BE2C (cell line): ENCODE data around the gene PRKD3.
"Not testable (repeated sequence)": the region's sequence is repeated elsewhere in the genome, so short reads cannot be mapped to it uniquely, and the experiment has no call there.

Experiments
- DNase-seq: peaks from one replicate; pipeline ENCODE4 v3.0.0-alpha.2; 2020
- H3K27me3 ChIP-seq: fragments of 250-450 bp; sonication (Bioruptor Pico); 2 replicates; pipeline ENCODE4 v1.5.1; 2020; ENCODE audit warnings: mild to moderate bottlenecking
- H3K36me3 ChIP-seq: fragments of 250-450 bp; sonication (Bioruptor Pico); 2 replicates; pipeline ENCODE4 v1.5.1; 2020; ENCODE audit warnings: mild to moderate bottlenecking
- H3K4me1 ChIP-seq: fragments of 250-450 bp; sonication (Bioruptor Pico); 2 replicates; pipeline ENCODE4 v1.5.1; 2020
- H3K4me3 ChIP-seq: 2 replicates; pipeline ENCODE4 v1.5.1; 2011; ENCODE audit warnings: low read depth, low read length
- H3K9me3 ChIP-seq: fragments of 250-450 bp; sonication (Bioruptor Pico); 2 replicates; pipeline ENCODE4 v1.5.1; 2020
- CTCF ChIP-seq: IDR thresholded peaks from 2 replicates; pipeline ENCODE4 v1.5.1; 2012; ENCODE audit warnings: mild to moderate bottlenecking, low read depth, low read length

The PRKD3 gene

GRCh38 chr2:37301408-37301807 lies 23.2 kb downstream of the PRKD3 start:
- peaks cover 13% of the 10 kb centered on the region for H3K4me1 ChIP-seq
- H3K36me3 ChIP-seq = peaks cover 8% of the 10 kb centered on the region
- no peaks in the 10 kb centered on the region; the same call in 1 of the 2 replicates for H3K9me3 ChIP-seq
- H3K27me3 ChIP-seq = no peaks in the 10 kb centered on the region
- no peak for DNase-seq
- TF ChIP-seq CTCF = no peak
- H3K4me3 ChIP-seq = no peak overlapping the region

GRCh38 chr2:37300578-37300977 lies 24.1 kb downstream of the PRKD3 start:
- DNase-seq = no peak
- no peak overlapping the region for H3K4me3 ChIP-seq
- H3K4me1 ChIP-seq = peaks cover 11% of the 10 kb centered on the region
- TF ChIP-seq CTCF = no peak
- peaks cover 8% of the 10 kb centered on the region for H3K36me3 ChIP-seq
- no peaks in the 10 kb centered on the region for H3K27me3 ChIP-seq
- no peaks in the 10 kb centered on the region; the same call in 1 of the 2 replicates for H3K9me3 ChIP-seq

GRCh38 chr2:37300146-37300545 lies 24.5 kb downstream of the PRKD3 start:
- DNase-seq = no peak
- H3K27me3 ChIP-seq = no peaks in the 10 kb centered on the region
- no peaks in the 10 kb centered on the region; the same call in 1 of the 2 replicates for H3K9me3 ChIP-seq
- no peak for TF ChIP-seq CTCF
- peaks cover 8% of the 10 kb centered on the region for H3K36me3 ChIP-seq
- no peak overlapping the region for H3K4me3 ChIP-seq
- H3K4me1 ChIP-seq = peaks cover 10% of the 10 kb centered on the region

GRCh38 chr2:37297632-37298031 lies 27.0 kb downstream of the PRKD3 start:
- no peaks in the 10 kb centered on the region for H3K27me3 ChIP-seq
- no peak for DNase-seq

GRCh38 chr2:37295469-37296073 lies 29.1 kb downstream of the PRKD3 start:
- H3K9me3 ChIP-seq = no peaks in the 10 kb centered on the region
- peaks cover 14% of the 10 kb centered on the region for H3K36me3 ChIP-seq
- no peaks in the 10 kb centered on the region for H3K27me3 ChIP-seq
- 0 out of 2 replicates have a peak, but pooled peaks cover 3% of the 10 kb centered on the region for H3K4me1 ChIP-seq
- DNase-seq = no peak
- no peak for TF ChIP-seq CTCF
- no peak overlapping the region for H3K4me3 ChIP-seq

More at GRCh38 chr2:37297632-37298031, 27.0 kb downstream of the PRKD3 start:
- H3K36me3 ChIP-seq = peaks cover 11% of the 10 kb centered on the region
- peaks cover 10% of the 10 kb centered on the region for H3K4me1 ChIP-seq
- no peak for TF ChIP-seq CTCF
- no peak overlapping the region for H3K4me3 ChIP-seq
- no peaks in the 10 kb centered on the region; the same call in 1 of the 2 replicates for H3K9me3 ChIP-seq

GRCh38 chr2:37294858-37295257 lies 29.8 kb downstream of the PRKD3 start:
- DNase-seq, H3K4me1 ChIP-seq, H3K9me3 ChIP-seq, H3K4me3 ChIP-seq, H3K27me3 ChIP-seq: not testable (repeated sequence)
- H3K36me3 ChIP-seq = peaks cover 11% of the 10 kb centered on the region
